Measurements from ENCODE around the gene SYMPK.

DNA sequence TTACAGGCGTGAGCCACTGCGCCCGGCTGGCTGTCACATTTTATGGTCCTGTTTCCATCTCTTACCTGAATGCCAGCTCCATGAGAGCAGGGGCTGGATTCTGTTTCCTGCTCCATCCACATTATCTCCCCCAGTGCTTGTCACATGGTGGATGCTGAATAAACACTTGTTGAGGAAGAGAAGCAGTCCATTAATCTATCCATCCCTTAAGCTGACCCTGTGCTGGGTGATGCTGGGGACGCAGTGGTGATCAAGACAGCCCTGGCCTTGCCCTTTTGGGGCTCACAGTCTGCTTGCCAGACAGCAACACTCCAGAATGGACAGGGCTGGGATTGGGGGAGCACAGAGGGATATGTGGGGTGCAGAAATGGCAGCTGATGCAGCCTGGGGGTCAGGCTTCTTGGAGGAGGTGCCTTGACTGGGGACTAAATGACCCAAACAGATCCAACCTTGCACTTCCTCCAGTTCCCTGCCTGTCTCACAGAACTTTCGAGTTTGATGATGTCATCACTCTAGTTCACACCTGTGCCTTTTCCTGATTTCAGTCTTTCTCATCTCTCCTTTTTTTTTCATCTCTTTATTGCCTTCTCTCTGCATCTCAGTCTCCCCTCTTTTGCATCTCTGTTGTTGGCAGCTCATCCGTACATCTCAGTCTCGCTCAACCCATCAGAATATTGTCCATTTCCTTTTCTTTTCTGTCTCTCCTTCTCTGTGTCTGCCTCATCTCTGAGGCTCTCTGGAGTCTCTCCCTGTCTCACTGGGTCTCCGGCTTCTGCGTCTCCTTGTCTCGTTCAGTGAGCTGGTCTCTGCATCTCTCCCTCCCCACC, 18.3 kb upstream of the SYMPK start:
- TF ChIP-seq, protein P1, sequence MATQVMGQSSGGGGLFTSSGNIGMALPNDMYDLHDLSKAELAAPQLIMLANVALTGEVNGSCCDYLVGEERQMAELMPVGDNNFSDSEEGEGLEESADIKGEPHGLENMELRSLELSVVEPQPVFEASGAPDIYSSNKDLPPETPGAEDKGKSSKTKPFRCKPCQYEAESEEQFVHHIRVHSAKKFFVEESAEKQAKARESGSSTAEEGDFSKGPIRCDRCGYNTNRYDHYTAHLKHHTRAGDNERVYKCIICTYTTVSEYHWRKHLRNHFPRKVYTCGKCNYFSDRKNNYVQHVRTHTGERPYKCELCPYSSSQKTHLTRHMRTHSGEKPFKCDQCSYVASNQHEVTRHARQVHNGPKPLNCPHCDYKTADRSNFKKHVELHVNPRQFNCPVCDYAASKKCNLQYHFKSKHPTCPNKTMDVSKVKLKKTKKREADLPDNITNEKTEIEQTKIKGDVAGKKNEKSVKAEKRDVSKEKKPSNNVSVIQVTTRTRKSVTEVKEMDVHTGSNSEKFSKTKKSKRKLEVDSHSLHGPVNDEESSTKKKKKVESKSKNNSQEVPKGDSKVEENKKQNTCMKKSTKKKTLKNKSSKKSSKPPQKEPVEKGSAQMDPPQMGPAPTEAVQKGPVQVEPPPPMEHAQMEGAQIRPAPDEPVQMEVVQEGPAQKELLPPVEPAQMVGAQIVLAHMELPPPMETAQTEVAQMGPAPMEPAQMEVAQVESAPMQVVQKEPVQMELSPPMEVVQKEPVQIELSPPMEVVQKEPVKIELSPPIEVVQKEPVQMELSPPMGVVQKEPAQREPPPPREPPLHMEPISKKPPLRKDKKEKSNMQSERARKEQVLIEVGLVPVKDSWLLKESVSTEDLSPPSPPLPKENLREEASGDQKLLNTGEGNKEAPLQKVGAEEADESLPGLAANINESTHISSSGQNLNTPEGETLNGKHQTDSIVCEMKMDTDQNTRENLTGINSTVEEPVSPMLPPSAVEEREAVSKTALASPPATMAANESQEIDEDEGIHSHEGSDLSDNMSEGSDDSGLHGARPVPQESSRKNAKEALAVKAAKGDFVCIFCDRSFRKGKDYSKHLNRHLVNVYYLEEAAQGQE (IDR thresholded peaks at IDR 0.05; ENCODE audit: insufficient read depth in 1 of 2, low read depth in 2 of 2, low read length in 1 of 2), result no peak
- no peak for TF ChIP-seq CTCF (IDR thresholded peaks at IDR 0.05)

Measured in Panc1 (cell line).